ENCODE measurements around the gene FAM50B.

GRCh38 chr6:3844097-3844463, 5.1 kb upstream of the FAM50B start:
- TF ChIP-seq CTCF (conservative IDR thresholded peaks at IDR 0.05; ENCODE audit: low read length) (no peak), EZH2phosphoT487 (IDR thresholded peaks at IDR 0.05; ENCODE audit: borderline replicate concordance) (no peak)
